ENCODE data around the gene SLC38A5. TPM values are rescaled to one million over a fixed set of nuclear protein-coding genes. Genes with fewer than 3 reads are reported as not detected.

Gene SLC38A5
- polyA plus RNA-seq, 1 of the 3 experiments (the other 2 are of a cell fraction): 0.33 TPM

- Histone ChIP-seq H3K27me3 (ENCODE audit: insufficient read depth) (no peaks in the 10 kb centered on the region; the same call in 1 of the 2 replicates), H2AFZ (ENCODE audit: low read depth) (peak within 1 kb of the TSS; percentile 88), H3K4me1 (ENCODE audit: control insufficient read depth in 1 of 2, insufficient read depth in 2 of 2, low read depth in 1 of 2, low read length in 1 of 2) (peaks cover 0 to 4% of the 10 kb centered on the region in 2 experiments; a peak in 1 of 4 replicates), H3K9me2 (no peaks in the 10 kb centered on the region), H3K79me2 (ENCODE audit: insufficient read depth) (peaks cover 32% of the 10 kb centered on the region), H3K9ac (peak within 1 kb of the TSS; percentile 85), H3K27ac (ENCODE audit: low read depth in 2 of 2, low read length in 1 of 2) (peak within 1 kb of the TSS; percentile 32 to 60; a peak in 3 of 4 replicates), H3K4me3 (ENCODE audit: low read depth in 2 of 2, low read length in 1 of 2) (peak within 1 kb of the TSS; percentile 70 to 82), H3F3A (replicated peaks; ENCODE audit: insufficient read depth) (no peaks in the 10 kb centered on the region), H3K9me3 (no peaks in the 10 kb centered on the region), H3K4me2 (peak within 1 kb of the TSS; percentile 62), H4K20me1 (ENCODE audit: insufficient read depth) (peaks cover 3% of the 10 kb centered on the region; the same call in 1 of the 2 replicates), H3K36me3 (replicated peaks in 1 of 2; ENCODE audit: control insufficient read depth in 1 of 2, insufficient read depth in 2 of 2, low read length in 1 of 2) (no peaks in the 10 kb centered on the region)
- peak; percentile 84 for DNase-seq
- CTCF ChIA-PET: interaction anchor here (0.5 kb wide), 1 partner anchor 258 kb away, joined by 3 read pairs; no protein-coding TSS in a partner anchor
- POLR2A ChIA-PET: no interaction called here
- 29% methylated on average over 45 of the region's 75 CpGs for WGBS (ENCODE audit: low lambda C conversion rate)
- TF ChIP-seq RXRA (IDR thresholded peaks at IDR 0.05; ENCODE audit: borderline replicate concordance, low read depth) (no peak), CHD2 (IDR thresholded peaks at IDR 0.05; ENCODE audit: low read length, partially characterized antibody) (peak; percentile 14), SMC3 (IDR thresholded peaks at IDR 0.05; ENCODE audit: low read depth, low read length) (no peak), ELF1 (IDR thresholded peaks at IDR 0.05) (no peak; the same call in 1 of the 2 replicates), GABPA (IDR thresholded peaks at IDR 0.05; ENCODE audit: low read depth) (peak; percentile 58), TAF1 (IDR thresholded peaks at IDR 0.05; ENCODE audit: borderline replicate concordance, low read depth, low read length) (no peak; the same call in 1 of the 2 replicates), SIN3A (IDR thresholded peaks at IDR 0.05; ENCODE audit: borderline replicate concordance, low read depth, low read length) (peak; percentile 40; the same call in 1 of the 2 replicates), NRF1 (IDR thresholded peaks at IDR 0.05; ENCODE audit: low read depth, low read length) (peak; percentile 46; the same call in 1 of the 2 replicates), NFIC (IDR thresholded peaks at IDR 0.05; ENCODE audit: borderline replicate concordance) (no peak), FOXM1 (IDR thresholded peaks at IDR 0.05; ENCODE audit: low read depth) (no peak), MAX (IDR thresholded peaks at IDR 0.05; ENCODE audit: low read depth) (peak; percentile 28; the same call in 1 of the 2 replicates), MXI1 (IDR thresholded peaks at IDR 0.05; ENCODE audit: low read depth, low read length) (peak; percentile 95), YY1 (IDR thresholded peaks at IDR 0.05; ENCODE audit: low read depth) (peak; percentile 93), RFX5 (IDR thresholded peaks at IDR 0.05; ENCODE audit: low read length) (peak; percentile 61; the same call in 1 of the 2 replicates), USF2 (IDR thresholded peaks at IDR 0.05; ENCODE audit: borderline replicate concordance, low read depth, low read length) (no peak)
Measured at GRCh38 chrX:48475774-48476577, 5.9 kb upstream of the SLC38A5 start, which contains the start of gene FTSJ1. FTSJ1 (plus strand) TSS chrX:48476199; CDS start chrX:48478048, 1,849 bp downstream.

GRCh38 chrX:48475296-48475695 lies 5.2 kb upstream of the SLC38A5 start:
- WGBS (ENCODE audit: low lambda C conversion rate): 3% methylated on average over 5 of the region's 5 CpGs
- H3K9me3 ChIP-seq: no peaks in the 10 kb centered on the region
- peak overlapping the region; percentile 85 for H3K9ac ChIP-seq
- H3K27me3 ChIP-seq (ENCODE audit: insufficient read depth): no peaks in the 10 kb centered on the region; the same call in 1 of the 2 replicates
- H3K27ac ChIP-seq (ENCODE audit: low read depth in 2 of 2, low read length in 1 of 2): peak overlapping the region; percentile 32 to 60; a peak in 3 of 4 replicates
- H4K20me1 ChIP-seq (ENCODE audit: insufficient read depth): peaks cover 3% of the 10 kb centered on the region; the same call in 1 of the 2 replicates
- H3K36me3 ChIP-seq (replicated peaks in 1 of 2; ENCODE audit: control insufficient read depth in 1 of 2, insufficient read depth in 2 of 2, low read length in 1 of 2): no peaks in the 10 kb centered on the region
- TF ChIP-seq MXI1 (IDR thresholded peaks at IDR 0.05; ENCODE audit: low read depth, low read length) (no peak), GABPA (IDR thresholded peaks at IDR 0.05; ENCODE audit: low read depth) (no peak)
- peak overlapping the region; percentile 62 for H3K4me2 ChIP-seq
- peak overlapping the region; percentile 88 for H2AFZ ChIP-seq (ENCODE audit: low read depth)
- peaks cover 32% of the 10 kb centered on the region for H3K79me2 ChIP-seq (ENCODE audit: insufficient read depth)
- peaks cover 0 to 4% of the 10 kb centered on the region in 2 experiments; a peak in 1 of 4 replicates for H3K4me1 ChIP-seq (ENCODE audit: control insufficient read depth in 1 of 2, insufficient read depth in 2 of 2, low read depth in 1 of 2, low read length in 1 of 2)
- DNase-seq: peak; percentile 51
- no peaks in the 10 kb centered on the region for H3K9me2 ChIP-seq
- ChIA-PET POLR2A (no interaction called here), CTCF (interaction anchor here (0.5 to 1.5 kb wide), 4 partner anchors 10 to 259 kb away, joined by 3 read pairs; no protein-coding TSS in a partner anchor)
- peak overlapping the region; percentile 70 to 82 for H3K4me3 ChIP-seq (ENCODE audit: low read depth in 2 of 2, low read length in 1 of 2)
- H3F3A ChIP-seq (replicated peaks; ENCODE audit: insufficient read depth): no peaks in the 10 kb centered on the region

Data from SK-N-SH (cell line).